Psoas muscle (tissue), 8 donors: ENCODE results near the gene CCT3. TPM values are rescaled to one million over a fixed set of nuclear protein-coding genes. Genes with fewer than 3 reads are reported as not detected.

Source experiments
- ATAC-seq, 4 donors: fragments of 200-7000 bp; cut with Tn5 transposase; one replicate each; pipeline ENCODE4 v1.9.1; 2020; ENCODE audit warnings: moderate library complexity in 3 of 4, mild to moderate bottlenecking in 2 of 4
- DNase-seq, 2 donors: peaks; one replicate each; pipeline ENCODE4 v3.0.0-alpha.2; 2020
- H3K27ac ChIP-seq: fragments of 200-600 bp; one replicate; pipeline ENCODE4 v1.8.0; 2022
- H3K27me3 ChIP-seq, 3 donors: fragments of 200-600 bp in 1 of 3; one replicate each; pipeline versions ENCODE4 v1.6.1 to v1.8.0; 2013 to 2022; ENCODE audit warnings: low read length in 2 of 3, mild to moderate bottlenecking in 2 of 3, moderate library complexity in 1 of 3; ENCODE audit not compliant: insufficient read depth in 3 of 3
- H3K36me3 ChIP-seq, 2 donors: fragments of 200-600 bp in 1 of 2; one replicate each; pipeline versions ENCODE4 v1.6.1 to v1.8.0; 2013 to 2022; ENCODE audit warnings: low read depth in 1 of 2, mild to moderate bottlenecking in 1 of 2, moderate library complexity in 1 of 2; ENCODE audit not compliant: insufficient read depth in 1 of 2
- H3K4me1 ChIP-seq: fragments of 200-600 bp; one replicate; pipeline ENCODE4 v1.8.0; 2022
- H3K4me3 ChIP-seq: fragments of 200-600 bp; one replicate; pipeline ENCODE4 v1.8.0; 2022; ENCODE audit warnings: mild to moderate bottlenecking
- H3K9me3 ChIP-seq: fragments of 200-600 bp; one replicate; pipeline ENCODE4 v1.8.0; 2022
- CTCF ChIP-seq: fragments of 200-600 bp; IDR thresholded peaks from one replicate; pipeline ENCODE4 v1.8.0; 2022; ENCODE audit warnings: antibody characterized with exemption
- WGBS, 3 donors: extraction: QIAGEN DNeasy Blood & Tissue Kit; methylation state at CpG; one replicate each; pipeline versions ENCODE4 v1.1.6 to v1.1.7; 2013; 5-methylcytosine and 5-hydroxymethylcytosine counted together
- intact Hi-C, 2 donors: fragments of 100-400 bp; cut with DNase I; formaldehyde crosslinking; loops; one replicate each; pipeline versions ENCODE4 v1.11.0 to v1.14.2; 2022
- polyA plus RNA-seq, 3 donors: library from polyadenylated mRNA; stranded (reverse); fragments of 200-250 nt; gene quantifications; one replicate each; pipeline ENCODE4 v1.2.3, GENCODE V29; 2013
- total RNA-seq, 4 donors: library from RNA; stranded (reverse); fragmentation: NEBNext Ultra II Directional in 2 of 4; extraction: Animal tissue kit (Norgen Biotek cat#: 25700) in 2 of 4; gene quantifications; one replicate each; pipeline versions ENCODE4 v1.2.1 to v1.2.4, GENCODE V29; 2021 to 2023
- donor health status: healthy with polysubstance abuse.
- donor health status: DM: no; HTN: no; CAD: no; lungs with moderate emphysema.
- donor health status: Bipolar disorder and iron deficiency.
- donor health status: healthy.
- donor health status: DM: yes; HTN: yes; CAD: no.
- donor health status: DM: no; HTN: no; CAD: no.
- donor health status: DM: no; HTN: no; CAD: no.
- donor health status: DM: yes; HTN: yes; CAD: no.

Gene CCT3
- total and polyA plus RNA-seq, 7 donors, result 144 to 258 (median 180) TPM

GRCh38 chr1:156298852-156299357 is 39.2 kb downstream of the CCT3 start, which contains the start of gene VHLL:
Gene VHLL (minus strand): TSS chr1:156299307. CDS start chr1:156299189, 118 bp downstream.
- Histone ChIP-seq H3K27me3 (no peaks in the 10 kb centered on the region), H3K4me3 (no peak within 1 kb of the TSS), H3K27ac (no peak within 1 kb of the TSS), H3K9me3 (no peaks in the 10 kb centered on the region), H3K36me3 (peaks cover 0 to 18% of the 10 kb centered on the region in 2 donors), H3K4me1 (no peaks in the 10 kb centered on the region)
- no peak for ATAC-seq
- intact Hi-C loops, result no loop called here
- TF ChIP-seq CTCF, result no peak
- 87 to 90% (median 89%) methylated on average over 19 of the region's 19 CpGs for WGBS, 3 donors
- no peak for DNase-seq

- WGBS, 3 donors, result 1% methylated on average over 17 of the region's 17 CpGs
- Histone ChIP-seq H3K9me3 (no peaks in the 10 kb centered on the region), H3K36me3 (peaks cover 0 to 19% of the 10 kb centered on the region in 2 donors), H3K4me3 (peak within 1 kb of the TSS; percentile 76), H3K4me1 (no peaks in the 10 kb centered on the region), H3K27me3 (no peaks in the 10 kb centered on the region), H3K27ac (peak within 1 kb of the TSS; percentile 2)
- peak; percentile 50 to 82 (median 65) for ATAC-seq
- intact Hi-C loops, result no loop called here
- TF ChIP-seq CTCF, result no peak
- peak; percentile 72 to 83 for DNase-seq
Observed at GRCh38 chr1:156295391-156295947, 42.6 kb downstream of the CCT3 start, which contains the start of gene GLMP. Gene GLMP (minus strand): TSS chr1:156295679. CDS start chr1:156295645, 34 bp downstream.

GRCh38 chr1:156293895-156294294 is 44.2 kb downstream of the CCT3 start:
- Histone ChIP-seq H3K27ac (no peak overlapping the region), H3K9me3 (no peaks in the 10 kb centered on the region), H3K4me1 (no peaks in the 10 kb centered on the region), H3K27me3 (no peaks in the 10 kb centered on the region), H3K4me3 (no peak overlapping the region), H3K36me3 (peaks cover 0 to 25% of the 10 kb centered on the region in 2 donors)
- DNase-seq (no peak), ATAC-seq (no peak)
- intact Hi-C loops, result no loop called here
- WGBS, 3 donors, result 87 to 90% (median 90%) methylated on average over 9 of the region's 9 CpGs
- TF ChIP-seq CTCF, result no peak

- no peak overlapping the region for H3K4me3 ChIP-seq
- DNase-seq, result no peak
- H3K4me1 ChIP-seq, result no peaks in the 10 kb centered on the region
- H3K27ac ChIP-seq, result no peak overlapping the region
- H3K36me3 ChIP-seq, result peaks cover 0 to 30% of the 10 kb centered on the region in 2 donors
- ATAC-seq, result no peak
- H3K9me3 ChIP-seq, result no peaks in the 10 kb centered on the region
- 84 to 87% (median 86%) methylated on average over 8 of the region's 8 CpGs for WGBS, 3 donors
- intact Hi-C loops, result no loop called here
- H3K27me3 ChIP-seq, result no peaks in the 10 kb centered on the region
- TF ChIP-seq CTCF, result no peak
Observed at GRCh38 chr1:156293098-156293434, 45.0 kb downstream of the CCT3 start.
